Transverse colon (tissue), 4 donors: ENCODE data around the gene COPS8. TPM values are rescaled to one million over a fixed set of nuclear protein-coding genes. Genes with fewer than 3 reads are reported as not detected.

Experiments
- DNase-seq: peaks from one replicate; pipeline ENCODE4 v3.0.0-alpha.2; 2019
- H3K27ac ChIP-seq, 4 donors: fragments of 200-600 bp; sonication (generic); 2 replicates each; pipeline ENCODE4 v1.5.1; 2016 to 2018; ENCODE audit warnings: inconsistent platforms in 4 of 4
- H3K27me3 ChIP-seq: fragments of 200-600 bp; sonication (generic); 2 replicates; pipeline ENCODE4 v1.5.1; 2017; ENCODE audit warnings: inconsistent platforms
- H3K36me3 ChIP-seq, 4 donors: fragments of 200-600 bp; sonication (generic); 2 replicates each; pipeline ENCODE4 v1.5.1; 2017 to 2019; ENCODE audit warnings: inconsistent platforms in 4 of 4
- H3K4me1 ChIP-seq, 4 donors: fragments of 200-600 bp; sonication (generic); 2 replicates each; pipeline ENCODE4 v1.5.1; 2017 to 2020; ENCODE audit warnings: inconsistent platforms in 4 of 4
- H3K4me3 ChIP-seq, 4 donors: fragments of 200-600 bp; sonication (generic); 1 replicate in 1 of 4; 2 replicates in 3 of 4; pipeline versions ENCODE4 v1.5.1 to v1.6.1; 2017 to 2019; ENCODE audit warnings: inconsistent platforms in 4 of 4
- H3K9me3 ChIP-seq, 2 donors: fragments of 200-600 bp; sonication (generic); 2 replicates each; pipeline ENCODE4 v1.5.1; 2017 to 2019; ENCODE audit warnings: inconsistent platforms in 2 of 2
- CTCF ChIP-seq, 5 experiments: fragments of 200-600 bp in 3 of 5; fragments of 450-650 bp in 2 of 5; sonication (generic) in 3 of 5; IDR thresholded peaks; 1 replicate in 2 of 5; 2 replicates in 3 of 5; pipeline ENCODE4 v1.5.1; 2016 to 2017; ENCODE audit warnings: antibody characterized with exemption in 5 of 5, inconsistent platforms in 3 of 5, mild to moderate bottlenecking in 2 of 5, moderate library complexity in 1 of 5
- EP300 ChIP-seq: sonication (generic); formaldehyde crosslinking; IDR thresholded peaks from one replicate; pipeline ENCODE4 v1.6.1; 2017; ENCODE audit warnings: antibody characterized with exemption, low read depth
- POLR2A ChIP-seq: fragments of 450-650 bp; IDR thresholded peaks from one replicate; pipeline ENCODE4 v1.6.1; 2016; ENCODE audit warnings: antibody characterized with exemption, mild to moderate bottlenecking, moderate library complexity
- POLR2AphosphoS5 ChIP-seq, 3 donors: sonication (generic); formaldehyde crosslinking; IDR thresholded peaks; one replicate each; pipeline ENCODE4 v1.6.1; 2016; ENCODE audit warnings: antibody characterized with exemption in 3 of 3
- WGBS, 2 donors: methylation state at CpG; one replicate each; pipeline ENCODE4 v1.1.5; 2018; ENCODE audit warnings: low coverage in 1 of 2; 5-methylcytosine and 5-hydroxymethylcytosine counted together
- in situ Hi-C, 4 donors: fragments of 200-750 bp; cut with MboI; loops; one replicate each; pipeline versions ENCODE4 v1.15.0 to v1.15.1; 2017; ENCODE audit warnings: low sequenced_read_pairs in 3 of 4, low pct_ligation_motif_present in 1 of 4, low pct_unique_long_range_greater_than_20kb in 1 of 4
- intact Hi-C: fragments of 100-400 bp; cut with DNase I; formaldehyde crosslinking; loops from one replicate; pipeline ENCODE4 v1.15.1; 2023; ENCODE audit warnings: low total_unique reads
- total RNA-seq, 4 donors: library from RNA; depleted of rRNA; stranded (reverse); fragments of >200 nt; gene quantifications; one replicate each; pipeline ENCODE4 v1.1.0, GENCODE V29; 2016

COPS8 gene
- total RNA-seq, 4 donors from 2014 or later: 10.3 to 43.0 (median 35.4) TPM

DNA sequence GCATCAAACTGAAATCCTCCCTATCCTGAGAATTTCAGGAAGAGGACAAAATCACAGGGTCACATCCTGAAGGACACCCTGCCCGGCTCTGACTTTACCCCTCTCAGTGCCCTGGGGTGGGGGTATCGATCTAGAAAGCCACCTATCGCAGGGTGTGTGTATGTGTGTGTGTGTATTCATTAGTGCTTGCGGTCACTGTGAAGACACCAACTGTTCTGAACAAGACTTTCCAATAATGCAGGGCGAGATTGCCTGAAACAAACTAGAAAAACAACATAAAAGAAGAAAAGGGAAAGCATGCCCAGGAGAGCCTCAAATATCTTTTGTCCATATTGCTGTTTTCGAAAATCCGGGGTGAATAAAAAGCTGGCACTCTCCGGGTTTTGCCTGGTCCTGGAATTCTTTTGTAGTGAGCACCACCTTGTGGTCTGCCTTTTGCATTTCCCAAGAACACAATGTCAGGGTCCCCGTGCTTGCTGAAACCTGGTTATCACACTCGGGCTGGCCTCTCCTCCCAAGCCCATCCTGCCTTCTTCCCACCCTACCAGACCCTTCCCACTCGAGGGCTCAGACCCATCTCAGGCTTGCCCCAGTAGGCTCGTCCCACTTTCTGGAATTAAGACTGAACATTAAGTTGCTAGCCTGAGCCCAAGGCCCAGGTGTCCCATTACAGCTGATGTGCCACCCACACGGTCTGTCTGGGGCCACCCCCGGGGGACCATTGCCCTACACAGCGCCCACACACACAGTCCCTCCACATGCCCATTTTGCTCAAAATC, 25.0 kb upstream of the COPS8 start:
- intact Hi-C loops: loop anchor here (5.0 kb wide), 1 partner anchor 708 kb away; no protein-coding TSS in a partner anchor
- no peaks in the 10 kb centered on the region for H3K9me3 ChIP-seq
- in situ Hi-C loops: loop anchor here in 3 of 4 donors (25.0 kb wide), 2 partner anchors 548 to 1298 kb away; a partner anchor contains a TSS

GRCh38 chr2:237061356-237061755, 24.3 kb upstream of the COPS8 start:
- Histone ChIP-seq H3K27ac (no peak overlapping the region), H3K4me1 (no peaks in the 10 kb centered on the region), H3K4me3 (no peak overlapping the region), H3K27me3 (no peaks in the 10 kb centered on the region), H3K36me3 (no peaks in the 10 kb centered on the region), H3K9me3 (no peaks in the 10 kb centered on the region)
- no peak for DNase-seq
- 64 to 94% methylated on average over 3 to 12 of the region's 12 CpGs for WGBS, 2 donors
- intact Hi-C loops: loop anchor here (5.0 kb wide), 1 partner anchor 709 kb away; no protein-coding TSS in a partner anchor
- in situ Hi-C loops: loop anchor here in 3 of 4 donors (25.0 kb wide), 2 partner anchors 549 to 1299 kb away; a partner anchor contains a TSS
- TF ChIP-seq EP300: no peak
- TF ChIP-seq CTCF (IDR thresholded peaks at IDR 0.05): no peak
- no peak for TF ChIP-seq POLR2AphosphoS5 (IDR thresholded peaks at IDR 0.05)
- no peak for TF ChIP-seq POLR2A

More for the DNA sequence above, 25.0 kb upstream of the COPS8 start:
- no peak overlapping the region for H3K4me3 ChIP-seq
- TF ChIP-seq EP300 (no peak), POLR2AphosphoS5 (IDR thresholded peaks at IDR 0.05) (no peak), POLR2A (no peak), CTCF (IDR thresholded peaks at IDR 0.05) (peak; percentile 46 to 60 (median 52))
- H3K36me3 ChIP-seq: no peaks in the 10 kb centered on the region
- DNase-seq: peak; percentile 37
- H3K27ac ChIP-seq: no peak overlapping the region
- no peaks in the 10 kb centered on the region for H3K27me3 ChIP-seq
- no peaks in the 10 kb centered on the region for H3K4me1 ChIP-seq
- 19 to 28% methylated on average over 8 to 15 of the region's 15 CpGs for WGBS, 2 donors

DNA sequence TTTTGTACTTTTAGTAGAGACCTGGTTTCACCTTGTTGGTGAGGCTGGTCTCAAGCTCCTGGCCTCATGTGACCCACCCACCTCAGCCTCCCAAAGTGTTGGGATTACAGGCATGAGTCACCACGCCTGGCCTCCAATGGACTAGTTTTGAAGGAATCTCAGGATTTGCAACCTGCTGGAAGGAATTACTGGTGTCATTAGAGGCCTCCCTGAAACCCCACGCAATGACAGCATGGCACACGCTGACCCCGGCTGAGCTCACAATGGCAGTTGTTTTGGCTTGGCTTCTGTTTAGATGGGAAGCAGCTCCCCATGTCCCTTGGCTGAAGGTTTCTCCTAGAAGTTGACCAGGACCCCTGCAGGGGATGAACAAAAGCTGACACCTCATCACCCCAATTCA, 23.1 kb upstream of the COPS8 start:
- WGBS, 2 donors: 91% methylated on average over 4 of the region's 4 CpGs; no CpG with 5 or more reads in 1 of the 2 donors
- Histone ChIP-seq H3K4me1 (no peaks in the 10 kb centered on the region), H3K36me3 (no peaks in the 10 kb centered on the region), H3K27me3 (no peaks in the 10 kb centered on the region), H3K4me3 (no peak overlapping the region), H3K9me3 (no peaks in the 10 kb centered on the region), H3K27ac (no peak overlapping the region)
- no peak for DNase-seq
- intact Hi-C loops (loop anchor here (5.0 kb wide), 1 partner anchor 710 kb away; no protein-coding TSS in a partner anchor), in situ Hi-C loops (loop anchor here in 3 of 4 donors (25.0 kb wide), 2 partner anchors 550 to 1300 kb away; a partner anchor contains a TSS)
- TF ChIP-seq POLR2AphosphoS5 (IDR thresholded peaks at IDR 0.05): no peak
- no peak for TF ChIP-seq POLR2A
- no peak for TF ChIP-seq EP300
- TF ChIP-seq CTCF (IDR thresholded peaks at IDR 0.05): no peak
